ENCODE measurements around the gene HOXD10.

The HOXD10 gene

DNA sequence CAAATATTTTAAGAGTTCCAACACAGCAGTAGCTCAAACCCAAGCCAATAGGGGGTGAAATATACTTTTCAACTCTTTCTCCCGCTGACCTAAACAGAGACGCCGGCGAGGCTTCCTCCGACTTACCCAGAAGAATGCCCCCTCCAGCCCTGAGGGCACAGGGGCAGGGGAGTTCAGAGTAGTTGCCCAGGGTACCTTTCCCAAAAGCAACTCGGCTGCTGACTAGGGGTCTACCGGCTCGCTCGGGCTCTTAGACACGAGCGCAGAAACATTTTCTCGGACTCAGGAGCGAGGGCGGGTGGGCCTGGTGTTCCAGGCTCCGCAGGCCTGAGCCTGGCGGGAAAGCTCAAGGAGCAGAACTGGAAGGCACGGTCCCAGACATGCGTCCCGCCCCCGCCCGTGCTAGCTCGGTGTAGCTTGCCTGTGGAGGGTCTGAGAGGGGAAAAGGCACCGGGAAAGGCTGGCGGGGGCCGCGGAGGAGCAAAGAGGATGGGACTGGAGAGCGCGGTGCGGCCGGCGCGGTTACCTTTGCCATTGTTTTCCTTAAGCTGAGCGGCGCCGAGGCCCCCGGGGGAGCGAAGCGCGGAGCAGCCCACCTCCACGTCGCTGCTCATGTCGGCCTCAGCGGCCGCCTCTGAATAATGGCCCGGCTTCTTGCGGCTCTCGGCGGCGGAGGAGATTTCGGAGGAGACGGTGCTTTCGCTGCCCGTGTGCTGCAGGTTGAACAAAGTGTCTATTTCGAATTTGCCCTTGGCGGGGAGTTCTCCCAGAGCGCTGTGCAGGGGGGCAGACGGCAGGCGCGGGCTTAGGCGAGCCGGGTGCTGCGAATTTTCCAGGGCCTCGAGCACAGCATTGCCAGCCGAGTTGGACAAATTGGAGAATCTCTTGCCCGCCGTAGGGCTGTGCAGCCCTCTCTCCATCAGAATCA lies 33.5 kb upstream of the HOXD10 start:
- DNase-seq (ENCODE audit: low read depth, low spot score): no peak

DNA sequence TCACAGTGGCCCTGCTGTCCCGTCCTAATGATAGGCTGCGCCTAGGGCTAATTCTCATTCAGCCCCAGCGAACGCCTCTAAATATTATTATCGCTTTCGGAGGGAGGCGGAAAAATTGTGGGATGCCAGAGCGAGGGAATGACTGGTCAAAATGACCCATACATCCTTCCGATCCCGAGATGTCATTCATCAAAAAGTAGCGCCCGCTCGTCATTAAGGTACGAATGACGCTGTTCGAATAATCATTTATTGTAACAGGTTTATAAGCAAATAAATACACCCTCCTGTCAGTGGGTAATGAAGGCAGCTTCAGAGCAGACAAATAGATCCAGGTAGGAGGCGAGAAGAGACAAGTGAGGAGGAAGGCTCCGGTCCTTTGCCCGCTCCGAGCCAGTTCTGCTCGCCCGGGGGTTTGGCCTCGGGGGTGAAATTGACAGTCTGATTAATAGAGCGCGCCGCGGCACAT lies 32.7 kb upstream of the HOXD10 start, which contains the start of gene EVX2:
Gene EVX2 (minus strand): TSS at position 167 of the 466 bp plus-strand sequence. CDS start 186 bp downstream, outside the sequence.
- no peak for DNase-seq (ENCODE audit: low read depth, low spot score)

DNA sequence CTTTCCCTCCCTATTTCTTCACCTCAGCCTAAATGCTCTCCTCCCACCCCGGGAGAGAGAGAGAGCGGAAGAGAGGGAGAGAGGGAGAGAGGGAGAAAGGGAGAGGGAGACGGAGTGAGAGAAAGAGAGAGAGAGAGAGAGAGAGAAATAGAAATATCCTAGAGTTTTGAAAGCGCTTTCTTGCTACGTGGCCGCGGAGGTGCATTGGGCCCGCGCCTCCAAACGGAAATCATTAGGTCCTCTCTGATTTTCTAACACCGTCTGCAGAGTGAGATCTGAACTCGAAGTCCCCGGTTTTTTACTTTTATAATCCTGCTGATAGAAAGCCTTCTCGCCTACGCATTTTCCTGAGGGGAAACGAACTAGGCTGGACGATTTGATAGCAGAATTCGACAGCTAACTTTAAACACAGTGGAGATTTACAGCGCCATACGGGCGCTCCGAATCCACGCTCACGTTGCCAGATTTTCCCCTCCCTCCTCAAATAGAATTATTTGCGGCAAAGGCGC lies 31.9 kb upstream of the HOXD10 start:
- DNase-seq (ENCODE audit: low read depth, low spot score): no peak

DNA sequence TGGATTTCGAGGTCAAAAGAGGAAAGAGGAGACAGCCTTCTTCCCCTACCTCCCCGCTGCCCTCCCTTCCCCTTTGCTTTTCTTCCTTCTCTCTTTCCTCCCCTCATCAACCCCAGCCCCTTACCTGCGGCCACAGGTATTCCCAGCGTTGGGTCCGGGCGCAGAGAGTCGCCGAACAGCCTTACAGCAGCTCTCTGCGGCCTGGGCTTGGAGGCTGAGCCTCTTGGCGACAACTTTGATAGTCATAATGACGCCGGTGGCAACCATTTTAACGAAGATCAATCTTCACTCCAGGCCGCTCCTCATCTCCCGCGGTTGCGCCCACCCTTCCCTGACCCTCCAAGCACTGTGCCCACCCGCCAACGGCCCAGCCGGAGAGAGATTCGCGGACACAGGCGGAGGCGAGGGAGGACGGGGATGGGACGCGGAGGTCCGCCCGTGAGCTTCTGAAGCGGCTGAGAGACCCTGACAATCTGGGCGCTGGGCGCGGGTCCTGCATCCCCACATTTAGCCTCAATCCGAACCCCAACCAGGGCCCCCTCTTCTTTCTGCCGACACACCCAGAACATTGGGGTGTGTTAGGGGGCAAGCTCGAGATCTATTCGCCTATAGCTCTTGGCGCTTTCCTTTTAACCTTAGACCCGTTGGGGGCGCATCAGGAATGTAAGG lies 31.3 kb upstream of the HOXD10 start:
- no peak for DNase-seq (ENCODE audit: low read depth, low spot score)

DNA sequence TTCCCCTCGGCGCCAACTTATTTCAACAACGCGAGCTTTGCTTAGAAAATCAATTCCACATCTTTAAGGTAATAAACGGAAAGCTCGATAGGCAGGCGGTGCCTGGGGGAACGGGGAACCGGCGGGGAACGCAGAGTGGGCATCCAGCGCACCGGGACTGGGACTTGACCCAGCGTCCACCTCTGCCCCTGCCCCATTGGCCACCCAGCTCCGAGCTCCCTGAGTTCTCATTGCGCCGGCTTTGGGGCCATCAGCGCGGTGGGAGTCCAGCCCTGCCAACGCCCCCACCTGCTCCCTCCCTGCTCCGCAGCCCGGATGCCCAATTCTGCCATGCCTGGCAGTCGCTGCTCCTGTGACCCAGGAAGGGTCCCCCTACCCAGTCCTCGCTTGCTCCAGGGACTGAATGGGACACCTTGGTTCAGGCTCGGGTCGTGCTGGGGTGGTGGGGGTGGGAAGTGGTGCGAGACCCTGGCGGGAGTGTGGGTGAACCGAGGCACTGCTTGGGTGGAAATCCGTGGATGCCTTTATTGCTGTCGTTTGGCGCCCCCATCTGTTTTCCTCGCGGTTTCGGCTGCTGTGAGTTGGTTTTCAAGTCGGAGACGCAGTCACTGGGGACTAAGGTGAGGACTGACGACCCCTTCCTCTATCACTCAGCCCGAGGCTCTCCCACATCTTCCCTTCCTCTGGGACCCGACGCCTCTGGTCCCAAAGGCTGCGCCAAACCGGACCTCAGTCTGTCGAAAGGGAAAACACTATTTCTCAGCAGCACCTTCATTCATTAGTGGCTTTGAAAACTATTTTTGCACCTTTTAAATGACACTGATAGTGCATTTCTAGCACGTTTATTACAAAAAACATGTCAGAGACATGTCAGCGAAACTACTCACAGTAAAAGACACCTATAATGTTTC lies 30.5 kb upstream of the HOXD10 start:
- DNase-seq (ENCODE audit: low read depth, low spot score): no peak

- DNase-seq (ENCODE audit: low read depth, low spot score): no peak
Measured at GRCh38 chr2:176087330-176088047, 29.1 kb upstream of the HOXD10 start.

DNA sequence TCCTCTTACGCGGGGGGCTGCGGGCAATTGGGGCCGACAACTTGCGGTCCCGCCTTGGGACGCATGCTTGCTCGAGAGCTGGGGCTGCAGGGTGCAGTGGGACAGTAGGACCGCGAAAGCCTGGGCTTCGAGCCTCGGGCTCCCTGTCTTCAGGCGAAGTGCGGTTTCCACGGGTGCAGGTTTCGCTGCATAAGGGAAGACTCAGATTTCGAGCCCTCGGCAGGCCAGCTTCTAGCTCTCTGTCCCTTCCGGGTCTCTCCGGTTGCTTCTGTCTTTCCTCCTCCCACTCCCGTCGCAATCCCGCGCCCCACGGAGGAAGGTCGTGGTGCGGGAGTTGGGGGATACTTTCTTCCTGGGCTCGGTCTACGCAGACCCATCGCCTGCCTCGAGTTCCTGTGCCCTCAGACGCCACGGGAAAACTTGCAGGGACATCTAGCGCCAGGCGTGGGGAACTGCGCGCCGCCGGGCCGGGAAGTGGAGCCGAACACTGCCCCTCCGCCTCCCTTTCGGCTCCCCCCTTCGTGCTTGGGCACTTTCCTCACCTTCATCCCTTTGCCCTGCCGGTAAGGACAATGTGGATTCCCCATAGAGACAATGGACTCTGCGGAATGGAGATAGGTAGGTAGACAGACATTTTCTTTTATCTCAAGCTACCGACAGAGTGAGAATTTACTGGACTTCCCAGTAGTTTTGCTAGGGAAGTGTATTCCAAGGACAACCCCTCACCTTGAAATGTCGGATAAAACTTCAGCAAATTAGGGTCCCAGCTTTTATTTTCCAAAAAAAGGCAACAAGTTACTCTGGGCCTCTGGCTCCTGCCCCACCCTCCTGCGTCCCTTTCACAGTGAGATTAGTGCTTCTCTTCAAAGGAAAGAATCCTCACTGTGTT lies 28.3 kb upstream of the HOXD10 start:
- no peak for DNase-seq (ENCODE audit: low read depth, low spot score)

- no peak for DNase-seq (ENCODE audit: low read depth, low spot score)
Measured at GRCh38 chr2:176088937-176089842, 27.4 kb upstream of the HOXD10 start.

- DNase-seq (ENCODE audit: low read depth, low spot score): no peak
Measured at GRCh38 chr2:176089843-176090395, 26.7 kb upstream of the HOXD10 start.

DNA sequence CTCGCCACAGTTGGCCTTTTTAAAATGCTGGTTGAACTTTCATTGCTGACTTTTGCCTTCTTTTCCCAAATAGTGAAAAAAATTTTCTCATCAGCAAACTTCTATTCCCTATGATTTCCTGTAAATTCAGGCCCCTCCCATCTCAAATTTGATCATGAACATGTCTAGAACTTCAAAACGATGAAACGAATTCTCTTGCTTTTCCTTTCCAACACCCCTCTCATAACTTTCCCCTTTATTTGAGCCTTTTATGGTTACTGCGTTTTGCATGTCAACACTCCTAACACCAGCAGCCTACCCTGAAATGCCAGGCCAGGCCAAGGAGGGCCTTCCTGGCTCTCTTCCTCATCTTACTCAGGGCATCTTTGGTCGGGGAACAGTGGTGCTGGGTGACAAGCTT lies 25.7 kb upstream of the HOXD10 start:
- DNase-seq (ENCODE audit: low read depth, low spot score): no peak

DNA sequence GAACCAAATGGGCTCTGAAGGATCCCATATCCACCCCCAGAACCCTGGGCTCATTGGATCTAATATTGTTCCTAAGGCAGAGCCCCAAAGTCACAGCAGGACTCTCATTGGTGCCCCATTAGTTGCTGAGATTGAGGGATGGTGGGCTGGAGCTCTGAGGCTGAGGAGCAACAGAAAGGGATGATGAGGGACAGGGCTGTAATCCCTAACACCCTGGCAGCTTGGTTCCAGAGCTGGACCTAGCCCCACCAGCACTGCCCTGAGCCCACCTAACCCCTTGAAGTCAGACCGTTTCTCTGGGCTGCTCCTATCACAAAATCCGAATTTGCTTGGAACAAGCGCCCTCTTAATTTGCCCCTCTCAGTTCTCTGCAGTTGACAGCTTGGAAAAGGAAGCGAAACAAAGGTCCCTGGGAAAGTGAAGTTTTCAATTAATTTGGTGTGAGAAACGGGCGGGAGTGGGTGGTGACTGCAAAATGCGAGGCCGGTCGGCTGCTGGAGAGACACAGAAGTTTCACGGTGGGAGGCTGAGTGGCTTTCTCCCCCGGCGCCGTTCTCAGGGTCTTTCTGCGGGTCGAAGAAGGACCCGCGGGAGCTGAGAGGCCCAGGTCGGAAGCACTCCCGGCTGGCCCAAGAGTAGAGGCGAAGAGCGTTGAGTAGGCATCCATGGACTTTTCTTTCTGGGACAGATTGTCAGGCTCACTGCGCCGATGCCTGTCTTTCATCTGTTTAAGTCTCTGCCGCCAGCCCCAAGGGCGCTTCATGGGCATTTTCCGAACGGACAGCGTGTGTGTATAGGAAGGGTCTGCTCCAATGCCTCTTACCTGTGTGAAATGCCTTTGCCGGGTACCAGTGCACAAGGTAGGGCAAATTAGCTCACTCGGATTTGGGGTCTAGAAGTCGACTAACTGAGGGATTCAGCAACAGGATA lies 25.0 kb upstream of the HOXD10 start:
- DNase-seq (ENCODE audit: low read depth, low spot score): no peak

GRCh38 chr2:176092270-176093144 lies 24.1 kb upstream of the HOXD10 start, which contains the start of gene HOXD13:
Gene HOXD13, plus strand, starts transcription at chr2:176092721. Its CDS starts 170 bp downstream, at chr2:176092891.
- DNase-seq (ENCODE audit: low read depth, low spot score): no peak

DNA sequence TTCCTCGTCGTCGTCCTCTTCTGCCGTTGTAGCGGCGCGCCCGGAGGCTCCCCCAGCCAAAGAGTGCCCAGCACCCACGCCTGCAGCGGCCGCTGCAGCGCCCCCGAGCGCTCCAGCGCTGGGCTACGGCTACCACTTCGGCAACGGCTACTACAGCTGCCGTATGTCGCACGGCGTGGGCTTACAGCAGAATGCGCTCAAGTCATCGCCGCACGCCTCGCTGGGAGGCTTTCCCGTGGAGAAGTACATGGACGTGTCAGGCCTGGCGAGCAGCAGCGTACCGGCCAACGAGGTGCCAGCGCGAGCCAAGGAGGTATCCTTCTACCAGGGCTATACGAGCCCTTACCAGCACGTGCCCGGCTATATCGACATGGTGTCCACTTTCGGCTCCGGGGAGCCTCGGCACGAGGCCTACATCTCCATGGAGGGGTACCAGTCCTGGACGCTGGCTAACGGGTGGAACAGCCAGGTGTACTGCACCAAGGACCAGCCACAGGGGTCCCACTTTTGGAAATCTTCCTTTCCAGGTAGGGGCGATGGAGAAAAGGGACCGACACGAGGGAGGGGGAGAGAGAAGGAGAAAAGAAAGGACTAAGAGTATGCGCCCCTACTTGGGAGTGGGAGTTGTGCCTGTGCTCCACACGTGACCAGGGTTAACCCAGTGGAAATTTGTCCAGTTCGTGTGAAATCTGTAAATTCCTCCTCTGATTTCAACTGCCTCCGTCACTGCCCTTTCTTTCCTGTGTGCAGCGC lies 23.3 kb upstream of the HOXD10 start:
- DNase-seq (ENCODE audit: low read depth, low spot score): no peak

DNA sequence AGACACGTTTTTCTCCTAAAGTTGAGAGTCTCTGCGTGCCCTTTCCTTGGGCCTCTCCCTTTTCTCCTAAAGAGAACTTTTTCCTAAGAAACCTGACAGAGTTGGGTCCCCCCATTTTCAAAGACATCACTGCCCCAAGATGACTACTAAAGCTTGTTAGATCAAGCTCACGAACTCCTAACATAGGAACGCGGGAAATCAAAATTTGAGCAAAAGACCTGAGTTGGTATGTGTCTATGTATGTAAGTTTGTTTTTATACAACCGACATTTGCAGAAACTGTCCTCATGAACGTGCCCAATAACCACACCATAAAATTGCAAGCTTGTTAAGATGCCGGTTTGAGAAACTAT lies 22.7 kb upstream of the HOXD10 start:
- no peak for DNase-seq (ENCODE audit: low read depth, low spot score)

- DNase-seq (ENCODE audit: low read depth, low spot score): no peak
Measured at GRCh38 chr2:176094349-176094748, 22.2 kb upstream of the HOXD10 start.

DNA sequence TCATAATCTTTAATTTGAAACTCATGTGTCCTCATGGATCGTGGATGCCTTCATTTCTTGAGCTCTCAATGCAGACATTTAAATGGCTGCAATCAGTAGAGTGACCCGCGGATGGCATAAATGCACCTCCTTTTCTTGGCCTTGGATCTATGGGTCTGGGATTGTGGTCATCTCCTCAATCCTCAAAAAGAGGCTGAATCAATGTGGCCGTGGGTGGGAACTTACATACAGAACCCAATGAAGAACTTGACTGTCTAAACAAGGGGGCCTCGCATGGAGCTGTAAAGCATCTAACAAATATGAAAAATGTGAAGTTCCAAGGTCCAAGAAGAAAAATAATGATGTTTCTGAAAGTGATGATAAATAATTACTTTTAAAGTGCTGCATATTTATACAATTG lies 21.2 kb upstream of the HOXD10 start:
- DNase-seq (ENCODE audit: low read depth, low spot score): no peak
